Ovary (tissue), 9 donors: Measurements from ENCODE around the gene CDKL4. TPM values are rescaled to one million over a fixed set of nuclear protein-coding genes. Genes with fewer than 3 reads are reported as not detected.
"Not testable (repeated sequence)": the region's sequence is repeated elsewhere in the genome, so short reads cannot be mapped to it uniquely, and the experiment has no call there.

ENCODE experiments used
- DNase-seq, 5 donors: peaks; one replicate each; pipeline ENCODE4 v3.0.0-alpha.2; 2019 to 2020
- H3K27ac ChIP-seq, 2 donors: fragments of 200-600 bp; one replicate each; pipeline versions ENCODE4 v1.5.1 to v1.8.0; 2019 to 2022
- H3K27me3 ChIP-seq: fragments of 200-600 bp; one replicate; pipeline ENCODE4 v1.8.0; 2022
- H3K36me3 ChIP-seq: fragments of 200-600 bp; sonication (generic); one replicate; pipeline ENCODE4 v1.5.1; 2019
- H3K4me1 ChIP-seq: one replicate; pipeline ENCODE4 v1.8.1; 2013; ENCODE audit warnings: mild to moderate bottlenecking, moderate library complexity; ENCODE audit not compliant: insufficient read depth
- H3K4me3 ChIP-seq: fragments of 200-600 bp; sonication (generic); one replicate; pipeline ENCODE4 v1.5.1; 2017
- H3K9me3 ChIP-seq, 2 donors: fragments of 200-600 bp in 1 of 2; sonication (generic) in 1 of 2; one replicate each; pipeline versions ENCODE4 v1.5.1 to v1.8.1; 2013 to 2019; ENCODE audit warnings: mild to moderate bottlenecking in 1 of 2, moderate library complexity in 1 of 2
- EP300 ChIP-seq: sonication (generic); formaldehyde crosslinking; IDR thresholded peaks from one replicate; pipeline ENCODE4 v1.6.1; 2017; ENCODE audit warnings: antibody characterized with exemption
- POLR2A ChIP-seq: fragments of 450-650 bp; IDR thresholded peaks from one replicate; pipeline ENCODE4 v1.6.1; 2017; ENCODE audit warnings: antibody characterized with exemption, mild to moderate bottlenecking, moderate library complexity
- WGBS, 3 donors: extraction: QIAGEN DNeasy Blood & Tissue Kit in 1 of 3; methylation state at CpG; one replicate each; pipeline versions ENCODE4 v1.1.5 to v1.1.7; 2013 to 2017; 5-methylcytosine and 5-hydroxymethylcytosine counted together
- intact Hi-C, 4 donors: fragments of 100-400 bp; cut with DNase I; formaldehyde crosslinking; loops; one replicate each; pipeline versions ENCODE4 v1.11.0 to v1.15.1; 2022 to 2023
- polyA plus RNA-seq, 2 donors: library from polyadenylated mRNA; stranded (reverse); fragments of 200-250 nt in 1 of 2; fragments of 350-450 nt in 1 of 2; fragmentation: Illumina TruSeq in 1 of 2; extraction: RNeasy Lipid Tissue Mini Kit (QIAGEN cat#74804) in 1 of 2; gene quantifications; one replicate each; pipeline ENCODE4 v1.2.3, GENCODE V29; 2013 to 2014
- total RNA-seq, 7 donors: library from RNA; depleted of rRNA in 2 of 7; stranded (reverse); fragments of >200 nt in 2 of 7; fragmentation: NEBNext Ultra II Directional in 3 of 7; extraction: Animal tissue kit (Norgen Biotek cat#: 25700) in 3 of 7; gene quantifications; one replicate each; pipeline versions ENCODE4 v1.1.0 to v1.2.4, GENCODE V29; 2016 to 2023
- TF ChIP-seq, protein P1 (sequence below), 3 donors: fragments of 450-650 bp in 2 of 3; fragments of 200-600 bp in 1 of 3; IDR thresholded peaks; one replicate each; pipeline versions ENCODE4 v1.5.1 to v1.8.0; 2016 to 2022; ENCODE audit warnings: antibody characterized with exemption in 3 of 3, mild to moderate bottlenecking in 1 of 3
- donor health status: DM: no; HTN: no; CAD: no; lungs with moderate emphysema.
- donor health status: DM: no; HTN: no; CAD: no.
- donor health status: Bipolar disorder and iron deficiency.
- donor health status: DM: yes; HTN: yes; CAD: no.
- donor health status: DM: no; HTN: no; CAD: no.
- donor health status: DM: yes; HTN: yes; CAD: no.

The CDKL4 gene
- total and polyA plus RNA-seq, 9 donors: 0.12 to 2.7 (median 1.1) TPM; not detected in 1

DNA sequence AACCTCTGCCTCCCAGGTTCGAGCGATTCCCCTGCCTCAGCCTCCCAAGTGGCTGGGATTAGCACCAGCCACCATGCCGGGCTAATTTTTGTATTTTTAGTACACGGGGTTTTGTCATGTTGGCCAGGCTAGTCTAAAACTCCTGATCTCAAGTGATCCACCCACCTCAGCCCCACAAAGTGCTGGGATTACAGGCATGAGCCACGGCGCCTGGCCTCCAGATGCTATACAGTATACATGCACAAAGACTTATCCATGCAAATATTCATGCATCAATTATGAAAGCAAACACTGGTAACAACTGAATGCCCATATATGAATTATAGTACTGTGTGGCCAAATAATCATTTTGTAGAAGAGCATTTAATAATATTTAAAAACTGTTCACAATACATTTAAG, 86.9 kb downstream of the CDKL4 start:
- H3K27ac ChIP-seq: no peak overlapping the region
- no peak for TF ChIP-seq EP300
- no peak for TF ChIP-seq POLR2A
- TF ChIP-seq, protein P1, sequence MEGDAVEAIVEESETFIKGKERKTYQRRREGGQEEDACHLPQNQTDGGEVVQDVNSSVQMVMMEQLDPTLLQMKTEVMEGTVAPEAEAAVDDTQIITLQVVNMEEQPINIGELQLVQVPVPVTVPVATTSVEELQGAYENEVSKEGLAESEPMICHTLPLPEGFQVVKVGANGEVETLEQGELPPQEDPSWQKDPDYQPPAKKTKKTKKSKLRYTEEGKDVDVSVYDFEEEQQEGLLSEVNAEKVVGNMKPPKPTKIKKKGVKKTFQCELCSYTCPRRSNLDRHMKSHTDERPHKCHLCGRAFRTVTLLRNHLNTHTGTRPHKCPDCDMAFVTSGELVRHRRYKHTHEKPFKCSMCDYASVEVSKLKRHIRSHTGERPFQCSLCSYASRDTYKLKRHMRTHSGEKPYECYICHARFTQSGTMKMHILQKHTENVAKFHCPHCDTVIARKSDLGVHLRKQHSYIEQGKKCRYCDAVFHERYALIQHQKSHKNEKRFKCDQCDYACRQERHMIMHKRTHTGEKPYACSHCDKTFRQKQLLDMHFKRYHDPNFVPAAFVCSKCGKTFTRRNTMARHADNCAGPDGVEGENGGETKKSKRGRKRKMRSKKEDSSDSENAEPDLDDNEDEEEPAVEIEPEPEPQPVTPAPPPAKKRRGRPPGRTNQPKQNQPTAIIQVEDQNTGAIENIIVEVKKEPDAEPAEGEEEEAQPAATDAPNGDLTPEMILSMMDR (IDR thresholded peaks at IDR 0.05): no peak
- peaks cover 9% of the 10 kb centered on the region for H3K4me1 ChIP-seq
- no peak for DNase-seq
- no peaks in the 10 kb centered on the region for H3K36me3 ChIP-seq
- H3K27me3 ChIP-seq: no peaks in the 10 kb centered on the region
- WGBS, 3 donors: 80 to 91% (median 89%) methylated on average over 6 of the region's 6 CpGs
- H3K9me3 ChIP-seq: no peaks in the 10 kb centered on the region
- intact Hi-C loops: no loop called here
- H3K4me3 ChIP-seq: no peak overlapping the region

DNA sequence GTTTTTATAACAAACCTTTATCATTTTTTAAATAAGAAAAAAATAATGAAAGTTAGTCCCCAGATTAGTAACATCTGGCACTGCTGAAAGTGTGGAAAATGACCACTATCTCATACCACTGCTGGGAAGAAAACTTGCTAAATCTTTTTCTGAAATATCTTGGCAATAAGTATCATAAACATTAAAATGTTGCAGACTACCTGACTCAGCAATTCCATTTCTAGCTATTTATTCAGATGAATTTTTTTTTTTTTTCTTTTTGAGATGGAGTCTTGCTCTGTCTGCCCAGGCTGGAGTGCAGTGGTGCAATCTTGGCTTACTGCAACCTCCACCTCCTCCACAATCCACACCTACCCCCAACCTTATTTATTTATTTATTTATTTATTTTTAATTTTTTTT, 87.7 kb downstream of the CDKL4 start:
- H3K4me3 ChIP-seq: no peak overlapping the region
- no peaks in the 10 kb centered on the region for H3K9me3 ChIP-seq
- H3K27me3 ChIP-seq: no peaks in the 10 kb centered on the region
- peaks cover 6% of the 10 kb centered on the region for H3K4me1 ChIP-seq
- intact Hi-C loops: no loop called here
- H3K27ac ChIP-seq: no peak overlapping the region
- H3K36me3 ChIP-seq: no peaks in the 10 kb centered on the region
- TF ChIP-seq EP300: no peak
- TF ChIP-seq POLR2A: no peak
- TF ChIP-seq, protein P1 (IDR thresholded peaks at IDR 0.05): no peak
- peak in 3 of 5 donors; percentile 20 to 45 (median 24) for DNase-seq

DNA sequence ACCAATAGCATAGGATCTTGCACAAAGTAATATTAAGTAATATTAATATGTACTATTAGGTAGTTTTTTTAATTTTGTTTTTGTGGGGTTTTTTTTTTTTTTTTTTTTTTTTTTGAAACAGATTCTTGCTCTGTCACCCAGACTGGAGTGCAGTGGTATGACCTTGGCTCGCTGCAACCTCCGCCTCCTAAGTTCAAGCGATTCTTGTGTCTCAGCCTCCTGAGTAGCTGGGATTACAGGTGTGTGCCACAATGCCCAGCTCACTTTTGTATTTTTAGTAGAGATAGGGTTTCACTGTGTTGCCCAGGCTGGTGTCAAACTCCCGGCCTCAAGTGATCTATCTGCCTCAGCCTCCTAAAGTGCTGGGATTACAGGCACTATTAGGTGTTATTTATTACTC, 88.2 kb downstream of the CDKL4 start:
- WGBS, 3 donors: 28 to 51% (median 34%) methylated on average over 4 of the region's 4 CpGs
- H3K4me3 ChIP-seq, H3K27me3 ChIP-seq, H3K36me3 ChIP-seq, H3K9me3 ChIP-seq, intact Hi-C loops, H3K4me1 ChIP-seq: not testable (repeated sequence)
- DNase-seq: peak in 2 of 5 donors; percentile 30 to 43
- peak overlapping the region in 1 of 2 donors; percentile 57 for H3K27ac ChIP-seq

GRCh38 chr2:39154944-39155343, 88.8 kb downstream of the CDKL4 start:
- H3K27ac ChIP-seq: no peak overlapping the region
- WGBS, 3 donors: 61 to 81% (median 63%) methylated on average over 3 of the region's 3 CpGs

DNA sequence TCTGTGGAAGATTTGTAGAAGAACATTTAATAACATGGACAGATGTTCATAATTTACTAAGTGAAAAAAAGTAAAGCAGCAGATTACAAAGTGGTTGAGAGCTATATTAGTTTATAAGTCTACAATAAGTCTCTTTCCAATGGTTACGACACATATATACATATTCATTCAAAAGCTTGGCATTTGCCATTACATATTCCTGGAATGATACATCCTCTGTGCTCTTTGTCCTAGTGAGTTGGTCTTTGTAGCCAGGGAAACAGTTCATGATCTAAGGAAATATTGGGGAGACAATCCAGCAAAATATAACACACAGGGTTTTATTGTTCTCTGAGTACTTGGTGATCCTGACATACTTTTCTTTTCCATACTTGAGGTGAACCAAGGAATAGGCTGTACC, 90.5 kb downstream of the CDKL4 start:
- TF ChIP-seq, protein P1 (IDR thresholded peaks at IDR 0.05): no peak
- TF ChIP-seq EP300 (no peak), POLR2A (no peak)
- Histone ChIP-seq H3K36me3 (no peaks in the 10 kb centered on the region), H3K27ac (no peak overlapping the region), H3K4me3 (no peak overlapping the region), H3K9me3 (no peaks in the 10 kb centered on the region), H3K27me3 (no peaks in the 10 kb centered on the region), H3K4me1 (peaks cover 5% of the 10 kb centered on the region)
- WGBS, 3 donors: 95 to 100% (median 95%) methylated on average over 1 of the region's 1 CpG
- no peak for DNase-seq
- intact Hi-C loops: no loop called here

More at GRCh38 chr2:39154944-39155343, 88.8 kb downstream of the CDKL4 start:
- TF ChIP-seq EP300: no peak
- TF ChIP-seq, protein P1 (IDR thresholded peaks at IDR 0.05): no peak
- H3K4me1 ChIP-seq: peaks cover 5% of the 10 kb centered on the region
- no peaks in the 10 kb centered on the region for H3K27me3 ChIP-seq
- no peaks in the 10 kb centered on the region for H3K9me3 ChIP-seq
- H3K36me3 ChIP-seq: no peaks in the 10 kb centered on the region
- DNase-seq: no peak
- intact Hi-C loops: no loop called here
- no peak overlapping the region for H3K4me3 ChIP-seq
